Hematopoietic multipotent progenitor cell treated with erythropoietin and hydrocortisone succinate and interleukin-3 and kit ligand, for 17 days (in vitro differentiated cells): ENCODE results near the gene TCP11.
"Not testable (repeated sequence)": the region's sequence is repeated elsewhere in the genome, so short reads cannot be mapped to it uniquely, and the experiment has no call there.

Experiments used
- DNase-seq: peaks from one replicate; pipeline ENCODE4 v3.0.0-alpha.2; 2015; ENCODE audit warnings: low spot score

Gene TCP11

GRCh38 chr6:35146453-35146852 lies 5.3 kb upstream of the TCP11 start:
- no peak for DNase-seq

GRCh38 chr6:35145757-35146156 lies 4.6 kb upstream of the TCP11 start:
- no peak for DNase-seq

- DNase-seq, result no peak
Measured at GRCh38 chr6:35142588-35143569, 1.7 kb upstream of the TCP11 start.

DNA sequence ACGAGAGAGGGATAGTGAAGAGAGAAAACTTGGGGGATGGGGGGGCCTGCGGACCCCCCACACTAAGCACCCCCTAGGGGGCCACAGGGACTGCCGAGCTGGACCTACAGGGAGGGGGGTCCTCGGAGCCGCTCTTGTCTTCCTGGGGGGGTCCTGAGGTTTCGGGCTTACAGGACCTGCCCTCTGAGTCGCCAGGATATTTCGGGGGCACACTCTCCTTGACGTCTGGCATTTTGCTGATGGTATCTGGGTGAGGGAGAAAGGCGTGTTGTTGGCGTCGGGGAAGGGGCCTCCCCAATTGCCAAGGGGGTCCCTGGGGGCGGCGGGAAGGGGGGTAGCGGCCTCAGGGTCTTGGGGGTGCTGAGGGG lies 516 bp downstream of the TCP11 start:
- DNase-seq, result no peak

GRCh38 chr6:35139924-35140638 lies 1.1 kb downstream of the TCP11 start:
- peak; percentile 59 for DNase-seq

DNA sequence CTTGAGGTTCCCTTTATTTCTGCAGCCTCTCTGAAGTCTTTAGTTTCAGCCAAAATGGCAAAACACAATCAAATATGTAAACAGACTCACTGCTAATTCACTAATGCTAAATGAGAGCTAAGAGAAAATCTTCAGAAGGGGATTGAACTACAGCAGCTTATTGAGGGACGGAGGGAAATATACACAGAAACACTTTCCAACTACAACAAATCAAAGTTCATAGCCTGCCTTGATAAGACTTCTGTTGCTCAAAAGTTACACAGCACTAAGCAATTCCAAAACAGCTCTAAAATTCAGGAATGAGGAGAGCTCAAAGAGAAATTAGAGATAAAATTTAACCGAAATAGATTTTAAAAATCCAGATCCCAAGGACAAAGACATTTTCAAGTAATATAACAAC lies 1.7 kb downstream of the TCP11 start:
- no peak for DNase-seq

DNA sequence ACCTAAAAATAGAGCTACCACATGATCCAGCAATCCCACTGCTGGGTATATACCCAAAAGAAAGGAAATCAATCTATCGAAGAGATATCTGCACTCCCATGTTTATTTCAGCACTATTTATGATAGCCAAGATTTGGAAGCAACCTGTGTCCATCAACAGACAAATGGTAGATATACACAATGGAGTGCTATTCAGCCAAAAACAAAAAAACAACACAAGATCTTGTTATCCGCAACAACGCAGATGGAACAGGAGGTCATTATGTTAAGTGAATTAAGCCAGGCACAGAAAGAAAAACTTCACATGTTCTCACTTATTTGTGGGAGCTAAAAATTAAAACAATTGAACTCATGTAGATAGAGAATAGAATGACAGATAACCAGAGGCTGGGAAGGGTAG lies 2.9 kb downstream of the TCP11 start:
- DNase-seq, result not testable (repeated sequence)

- DNase-seq, result no peak
Measured at GRCh38 chr6:35136185-35136584, 5.0 kb downstream of the TCP11 start.

- no peak for DNase-seq
Measured at GRCh38 chr6:35128496-35128895, 12.6 kb downstream of the TCP11 start.

- DNase-seq, result no peak
Measured at GRCh38 chr6:35128042-35128441, 13.1 kb downstream of the TCP11 start.

DNA sequence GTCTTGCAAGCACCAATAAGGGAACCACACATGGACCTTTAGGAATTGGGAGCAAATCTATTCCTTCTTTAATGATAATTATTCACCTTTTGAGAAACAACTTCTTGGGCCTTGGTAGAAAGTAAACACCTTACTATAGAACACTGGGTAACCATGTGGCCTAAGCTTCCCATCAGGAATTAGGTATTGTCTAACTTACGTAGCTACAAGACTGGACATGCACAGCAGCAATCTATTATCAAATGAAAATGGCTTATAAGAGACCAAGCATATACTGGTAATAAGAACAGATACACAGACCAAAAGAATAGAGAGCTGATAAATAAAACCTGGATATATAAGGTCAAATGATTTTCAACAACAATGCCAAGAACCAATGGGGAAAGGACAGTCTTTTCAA lies 16.8 kb downstream of the TCP11 start:
- DNase-seq, result no peak

- no peak for DNase-seq
Measured at GRCh38 chr6:35120746-35121145, 20.4 kb downstream of the TCP11 start.

DNA sequence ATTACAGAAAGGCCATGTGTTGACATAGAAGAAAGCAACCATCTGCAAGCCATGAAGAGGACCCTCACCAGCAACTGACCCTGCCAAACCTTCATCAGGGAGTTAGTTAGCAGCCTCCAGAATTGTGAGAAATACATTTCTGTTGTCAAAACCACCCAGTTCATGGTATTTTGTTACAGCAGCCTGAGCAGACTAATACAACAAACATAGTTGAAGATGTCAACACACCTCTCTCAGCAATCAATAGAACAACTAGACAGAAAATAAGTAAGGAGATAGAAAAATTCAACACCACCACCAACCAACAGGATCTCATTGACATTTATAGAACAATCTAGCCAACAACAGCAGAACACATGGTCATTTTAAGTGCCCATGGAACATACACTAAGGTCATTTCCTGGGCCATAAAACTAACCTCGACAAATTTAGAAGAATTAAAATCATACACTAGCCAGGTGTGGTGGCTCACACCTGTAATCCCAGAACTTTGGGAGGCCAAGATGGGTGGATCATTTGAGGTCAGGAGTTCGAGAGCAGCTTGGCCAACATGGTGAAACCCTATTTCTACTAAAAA lies 32.7 kb downstream of the TCP11 start:
- no peak for DNase-seq

DNA sequence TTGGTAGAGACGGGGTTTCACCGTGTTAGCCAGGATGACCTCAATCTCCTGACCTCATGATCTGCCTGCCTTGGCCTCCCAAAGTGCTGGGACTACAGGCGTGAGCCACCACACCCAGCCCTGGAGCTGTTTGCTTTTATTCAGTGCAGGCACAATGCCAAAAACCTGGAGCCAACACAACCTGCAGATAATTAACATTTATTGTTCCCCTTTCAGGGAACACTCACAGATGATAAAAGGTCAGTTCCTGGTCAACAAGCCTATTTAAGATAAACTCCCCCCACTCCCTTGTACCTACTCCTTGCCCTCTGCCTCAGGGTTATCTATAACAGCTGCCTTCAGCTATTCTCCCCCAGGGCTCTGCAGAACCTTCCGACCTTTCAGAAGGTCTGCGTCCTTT lies 33.4 kb downstream of the TCP11 start:
- not testable (repeated sequence) for DNase-seq

DNA sequence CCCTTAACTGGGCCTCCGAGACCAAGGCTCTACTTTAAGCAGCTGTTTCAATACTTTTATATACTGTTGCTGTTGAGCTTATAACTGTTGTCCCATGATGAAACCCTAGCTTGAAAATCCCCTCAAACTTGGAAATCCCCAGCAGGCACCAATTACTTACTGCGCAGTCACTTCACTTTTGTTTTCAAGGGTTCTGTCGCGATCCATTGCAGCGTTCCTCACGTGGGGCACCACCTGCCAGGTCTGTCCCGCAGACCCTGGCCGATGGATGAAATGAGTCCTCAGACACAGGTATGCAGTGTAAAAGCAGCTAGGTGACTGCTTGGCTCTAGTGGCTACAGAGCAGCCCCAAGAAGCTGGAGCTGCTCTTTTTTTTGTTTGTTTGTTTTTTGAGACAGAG lies 33.9 kb downstream of the TCP11 start:
- DNase-seq, result not testable (repeated sequence)

DNA sequence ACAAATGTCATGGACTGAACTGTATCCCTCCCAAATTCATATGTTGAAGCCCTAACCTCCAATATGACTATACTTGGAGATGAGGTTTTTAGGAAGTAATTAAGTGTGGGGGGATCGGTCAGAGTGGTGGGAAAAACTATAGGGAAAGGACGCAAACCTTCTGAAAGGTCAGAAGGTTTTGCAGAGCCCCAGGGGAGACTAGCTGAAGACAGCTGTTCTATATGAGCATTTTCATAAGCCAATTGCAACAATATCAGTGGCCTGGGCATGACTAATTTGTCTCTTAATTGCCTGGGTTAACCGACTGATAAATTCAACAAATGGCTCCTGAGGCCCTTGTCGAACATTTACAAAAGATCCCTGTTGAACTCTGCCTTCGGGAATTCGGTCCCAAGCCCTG lies 35.1 kb downstream of the TCP11 start:
- DNase-seq, result not testable (repeated sequence)

GRCh38 chr6:35105078-35105477 lies 36.1 kb downstream of the TCP11 start:
- no peak for DNase-seq

- DNase-seq, result no peak
Measured at GRCh38 chr6:35099116-35099515, 42.0 kb downstream of the TCP11 start.

DNA sequence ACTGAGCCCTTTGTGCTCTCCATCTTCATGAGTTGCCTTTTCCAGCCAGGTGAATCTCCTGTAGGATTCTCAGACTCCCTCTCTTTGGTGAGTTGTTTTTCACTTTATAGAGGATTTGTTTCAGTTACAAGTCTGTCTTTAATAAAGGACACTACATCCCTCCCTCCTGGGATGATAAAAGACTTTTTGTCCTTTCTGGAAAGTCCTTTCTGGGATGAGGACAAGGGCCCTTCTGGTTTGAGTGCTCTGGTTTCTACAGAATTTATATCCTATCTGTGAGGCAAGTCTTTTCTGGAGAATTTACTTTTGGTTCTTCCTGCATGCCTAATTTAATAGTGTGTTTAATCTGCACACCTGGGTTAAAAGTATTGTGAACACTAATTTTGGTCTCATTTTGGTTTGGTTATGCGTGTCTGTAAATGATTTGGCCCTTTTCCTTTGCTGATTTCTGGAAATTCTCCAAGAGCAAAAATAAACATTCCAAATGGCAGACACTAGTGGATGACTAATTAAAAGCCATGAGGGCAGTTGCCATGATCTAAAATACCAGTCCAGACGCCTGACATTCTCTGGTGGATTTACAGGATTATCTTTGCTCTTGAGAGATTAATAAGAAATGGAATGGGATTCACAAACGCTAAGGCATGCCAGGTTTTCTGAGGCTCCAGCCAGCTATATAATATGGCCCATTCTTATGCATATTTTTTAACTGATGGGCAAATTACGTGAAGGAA lies 44.8 kb downstream of the TCP11 start:
- DNase-seq, result no peak

DNA sequence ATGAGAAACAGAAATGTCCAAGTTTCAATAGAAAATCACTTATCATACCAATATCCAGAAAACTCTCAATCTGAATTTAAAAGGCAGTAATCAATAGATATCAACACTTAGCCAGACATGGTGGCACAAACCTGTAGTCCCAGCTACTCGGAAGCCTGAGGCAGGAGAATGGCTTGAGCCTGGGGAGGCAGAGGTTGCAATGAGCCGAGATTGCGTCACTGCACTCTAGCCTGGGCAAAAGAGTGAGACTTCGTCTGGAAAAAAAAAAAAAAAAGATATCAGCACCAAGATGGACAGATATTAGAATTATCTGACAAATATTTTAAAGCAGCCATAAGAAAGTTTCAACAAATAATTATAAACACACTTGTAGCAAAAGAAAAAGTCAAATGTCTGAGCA lies 47.0 kb downstream of the TCP11 start:
- no peak for DNase-seq

GRCh38 chr6:35093783-35094182 lies 47.4 kb downstream of the TCP11 start:
- no peak for DNase-seq

GRCh38 chr6:35093118-35093445 lies 48.1 kb downstream of the TCP11 start:
- no peak for DNase-seq
